GM19043 (cell line): Measurements from ENCODE around the gene TRIM13.
A peak's percentile ranks its signal among the peaks of the same experiment; 100 is the strongest.
"Not testable (repeated sequence)": the region's sequence is repeated elsewhere in the genome, so short reads cannot be mapped to it uniquely, and the experiment has no call there.

Experiments
- ATAC-seq: cut with Tn5 transposase; IDR thresholded peaks from one replicate; pipeline ENCODE4 v1.9.1; 2021; ENCODE audit warnings: low read depth; ENCODE audit not compliant: unreplicated experiment

The TRIM13 gene

GRCh38 chr13:49996951-49997895 lies at the start of gene TRIM13:
TRIM13 (plus strand) TSS chr13:49997042; CDS start chr13:50011941, 14,899 bp downstream.
- ATAC-seq, result peak; percentile 67

GRCh38 chr13:49948777-49949270 lies 48.0 kb upstream of the TRIM13 start:
- not testable (repeated sequence) for ATAC-seq

- ATAC-seq, result no peak
Observed at GRCh38 chr13:49951754-49952535, 44.9 kb upstream of the TRIM13 start.

- ATAC-seq, result no peak
Observed at GRCh38 chr13:49953560-49953959, 43.3 kb upstream of the TRIM13 start.

GRCh38 chr13:49954674-49955455 lies 42.0 kb upstream of the TRIM13 start:
- ATAC-seq, result no peak

GRCh38 chr13:49956131-49956530 lies 40.7 kb upstream of the TRIM13 start:
- no peak for ATAC-seq

- ATAC-seq, result no peak
Observed at GRCh38 chr13:49958321-49958720, 38.5 kb upstream of the TRIM13 start.

GRCh38 chr13:49967456-49967855 lies 29.4 kb upstream of the TRIM13 start:
- ATAC-seq, result no peak

- no peak for ATAC-seq
Observed at GRCh38 chr13:49972709-49973108, 24.1 kb upstream of the TRIM13 start.

GRCh38 chr13:49975826-49976225 lies 21.0 kb upstream of the TRIM13 start:
- no peak for ATAC-seq

- peak; percentile 72 for ATAC-seq
Observed at GRCh38 chr13:49976314-49977258, 20.3 kb upstream of the TRIM13 start.

GRCh38 chr13:49977992-49978391 lies 18.9 kb upstream of the TRIM13 start:
- no peak for ATAC-seq

GRCh38 chr13:49980266-49980665 lies 16.6 kb upstream of the TRIM13 start:
- ATAC-seq, result no peak

GRCh38 chr13:49985129-49985528 lies 11.7 kb upstream of the TRIM13 start:
- no peak for ATAC-seq

GRCh38 chr13:49986471-49986870 lies 10.4 kb upstream of the TRIM13 start:
- ATAC-seq, result no peak

- ATAC-seq, result not testable (repeated sequence)
Observed at GRCh38 chr13:49990612-49991011, 6.2 kb upstream of the TRIM13 start.

GRCh38 chr13:49993111-49993510 lies 3.7 kb upstream of the TRIM13 start:
- no peak for ATAC-seq

GRCh38 chr13:49993666-49994065 lies 3.2 kb upstream of the TRIM13 start:
- no peak for ATAC-seq

- no peak for ATAC-seq
Observed at GRCh38 chr13:49995625-49996101, 1.2 kb upstream of the TRIM13 start.
